Measurements from ENCODE around the gene DPPA3.

GRCh38 chr12:7750350-7750749 is 39.1 kb downstream of the DPPA3 start:
- TF ChIP-seq CTCF (IDR thresholded peaks at IDR 0.05) = no peak
- no peak for TF ChIP-seq ZFX (IDR thresholded peaks at IDR 0.05; ENCODE audit: borderline replicate concordance)
